HG02759 (cell line): ENCODE results near the gene RTN4R.

Experiments
- ATAC-seq: cut with Tn5 transposase; IDR thresholded peaks from one replicate; pipeline ENCODE4 v1.9.1; 2021; ENCODE audit warnings: mild to moderate bottlenecking, moderate library complexity; ENCODE audit not compliant: unreplicated experiment

The RTN4R gene

GRCh38 chr22:20231514-20232236 is 36.4 kb downstream of the RTN4R start:
- ATAC-seq = no peak

GRCh38 chr22:20230777-20231420 is 37.2 kb downstream of the RTN4R start:
- ATAC-seq = no peak

GRCh38 chr22:20229916-20230775 is 38.0 kb downstream of the RTN4R start:
- no peak for ATAC-seq

GRCh38 chr22:20228939-20229272 is 39.2 kb downstream of the RTN4R start:
- no peak for ATAC-seq

- no peak for ATAC-seq
Observed at GRCh38 chr22:20228055-20228938, 39.8 kb downstream of the RTN4R start.

- no peak for ATAC-seq
Observed at GRCh38 chr22:20227363-20227762, 40.8 kb downstream of the RTN4R start.

GRCh38 chr22:20226760-20227350 is 41.3 kb downstream of the RTN4R start:
- ATAC-seq = no peak

- no peak for ATAC-seq
Observed at GRCh38 chr22:20226077-20226716, 41.9 kb downstream of the RTN4R start.

GRCh38 chr22:20225693-20225966 is 42.5 kb downstream of the RTN4R start:
- ATAC-seq = no peak

- ATAC-seq = no peak
Observed at GRCh38 chr22:20224917-20225692, 43.0 kb downstream of the RTN4R start.

- ATAC-seq = no peak
Observed at GRCh38 chr22:20224256-20224626, 43.9 kb downstream of the RTN4R start.

- no peak for ATAC-seq
Observed at GRCh38 chr22:20223421-20224255, 44.5 kb downstream of the RTN4R start.

GRCh38 chr22:20222764-20223420 is 45.2 kb downstream of the RTN4R start:
- ATAC-seq = no peak

GRCh38 chr22:20221421-20222340 is 46.4 kb downstream of the RTN4R start:
- ATAC-seq = no peak

GRCh38 chr22:20220629-20221026 is 47.5 kb downstream of the RTN4R start:
- ATAC-seq = no peak

- ATAC-seq = no peak
Observed at GRCh38 chr22:20219667-20220628, 48.2 kb downstream of the RTN4R start.
